SW480 (cell line): ENCODE results near the gene NANOGP8.
"Not testable (repeated sequence)": the region's sequence is repeated elsewhere in the genome, so short reads cannot be mapped to it uniquely, and the experiment has no call there.

Experiments used
- DNase-seq: peaks from one replicate; pipeline ENCODE4 v3.0.0-alpha.2; 2016; ENCODE audit warnings: low spot score

NANOGP8 gene, protein sequence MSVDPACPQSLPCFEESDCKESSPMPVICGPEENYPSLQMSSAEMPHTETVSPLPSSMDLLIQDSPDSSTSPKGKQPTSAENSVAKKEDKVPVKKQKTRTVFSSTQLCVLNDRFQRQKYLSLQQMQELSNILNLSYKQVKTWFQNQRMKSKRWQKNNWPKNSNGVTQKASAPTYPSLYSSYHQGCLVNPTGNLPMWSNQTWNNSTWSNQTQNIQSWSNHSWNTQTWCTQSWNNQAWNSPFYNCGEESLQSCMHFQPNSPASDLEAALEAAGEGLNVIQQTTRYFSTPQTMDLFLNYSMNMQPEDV

DNA sequence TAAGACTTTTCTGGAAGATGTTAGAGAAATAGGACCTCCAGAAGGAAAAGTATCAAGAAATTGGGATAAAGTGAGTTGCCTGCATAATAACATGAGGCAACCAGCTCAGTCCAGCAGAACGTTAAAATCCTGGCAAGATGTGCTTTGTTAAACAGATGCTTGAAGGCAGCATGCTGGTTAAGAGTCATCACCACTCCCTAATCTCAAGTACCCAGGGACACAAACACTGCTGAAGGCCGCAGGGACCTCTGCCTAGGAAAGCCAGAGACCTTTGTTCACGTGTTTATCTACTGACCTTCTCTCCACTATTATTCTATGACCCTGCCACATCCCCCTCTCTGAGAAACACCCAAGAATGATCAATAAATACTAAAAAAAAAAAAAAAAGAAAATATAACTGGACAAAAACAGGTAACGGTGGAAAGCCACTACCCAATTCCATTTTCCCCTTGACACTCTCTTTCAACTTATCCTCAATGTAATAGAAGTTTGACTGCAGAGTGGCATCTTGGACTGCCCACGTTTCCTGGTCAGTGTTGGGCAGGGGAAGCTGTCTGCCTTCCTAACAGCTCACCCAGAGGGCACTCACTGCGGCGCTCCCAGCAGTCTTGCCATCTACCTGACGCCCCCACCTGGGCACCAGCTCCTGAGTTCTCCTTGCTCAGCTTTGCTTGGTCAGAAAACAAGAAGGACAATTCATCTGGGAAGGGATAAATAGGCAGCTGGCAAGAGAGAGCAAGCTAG, at the start of gene NANOGP8:
Gene NANOGP8, minus strand, starts transcription at position 120 of the 744 bp plus-strand sequence. CDS start 185 bp downstream, outside the sequence.
- DNase-seq = not testable (repeated sequence)

DNA sequence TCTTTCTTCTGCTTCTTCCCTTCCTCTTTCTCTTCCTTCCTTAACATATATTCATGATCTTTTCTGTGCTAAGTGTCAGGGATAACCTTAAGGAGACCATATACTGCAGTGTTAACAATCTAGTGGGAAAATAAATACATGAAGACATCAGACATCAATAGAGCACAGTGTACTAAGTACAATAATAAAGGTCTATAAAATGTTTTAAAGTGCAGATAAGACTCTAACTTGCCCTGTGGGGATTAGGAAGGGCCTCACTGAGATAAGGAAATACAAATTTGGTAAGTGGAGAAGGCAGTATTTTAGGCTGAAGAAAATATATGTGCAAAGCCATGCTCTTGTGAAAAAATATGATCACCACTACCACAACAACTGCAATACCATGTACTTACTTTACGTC, 49.2 kb upstream of the NANOGP8 start:
- no peak for DNase-seq

DNA sequence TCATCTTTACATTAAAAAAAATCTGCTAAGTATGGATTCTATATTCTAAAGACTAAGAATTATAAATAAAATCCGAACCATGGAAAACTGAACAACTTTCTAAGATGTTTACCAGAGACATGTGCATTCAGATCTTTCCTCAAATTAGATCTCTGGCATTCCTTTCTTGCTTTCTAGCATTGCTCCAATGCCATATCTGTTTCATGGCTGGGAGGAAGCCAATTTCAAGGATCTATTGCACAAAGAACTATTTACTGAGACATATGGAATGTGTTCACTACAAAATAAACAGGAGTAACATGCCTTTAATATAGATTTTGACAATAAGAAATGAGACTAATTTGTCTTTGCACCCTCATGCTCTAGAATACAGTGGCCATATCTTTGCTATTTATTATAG, 45.1 kb upstream of the NANOGP8 start:
- DNase-seq = no peak

DNA sequence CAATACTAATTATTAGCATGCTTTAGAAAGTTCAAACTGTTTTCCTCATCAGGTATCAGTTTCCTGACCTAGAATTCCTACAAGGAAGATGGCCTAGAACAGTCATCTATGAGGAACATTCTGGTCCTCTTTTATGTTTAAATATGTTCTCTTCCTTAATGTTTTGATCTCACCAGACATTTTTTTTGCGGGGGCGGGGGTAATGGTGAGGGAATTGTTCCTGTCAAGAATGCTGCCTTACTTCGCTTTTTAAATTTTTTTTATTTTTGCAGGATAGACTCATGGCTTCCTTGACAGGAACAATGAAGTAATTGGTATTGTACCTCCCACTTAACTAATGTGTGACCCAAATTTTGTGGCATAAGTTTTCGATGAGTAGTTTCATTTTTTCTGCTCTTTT, 44.3 kb upstream of the NANOGP8 start:
- DNase-seq = no peak

DNA sequence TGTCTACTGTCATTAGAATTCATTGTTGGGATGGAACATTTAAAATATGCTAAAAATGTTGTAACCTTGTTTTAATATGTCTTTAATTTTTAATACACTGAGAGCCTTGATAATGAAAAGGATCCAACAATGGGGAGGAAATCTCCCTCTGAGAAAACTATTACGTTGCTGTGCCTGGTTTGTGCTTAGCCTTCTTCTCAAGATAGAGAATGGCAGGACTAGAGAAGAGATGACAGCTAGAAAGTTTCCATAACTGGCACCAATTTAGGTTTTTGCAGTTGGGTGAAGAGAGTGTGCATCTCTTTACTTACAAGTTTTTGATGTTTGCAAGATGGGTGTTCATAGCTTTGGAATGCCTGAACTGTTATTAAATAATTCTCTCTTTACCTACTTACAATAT, 42.6 kb upstream of the NANOGP8 start:
- DNase-seq = no peak

DNA sequence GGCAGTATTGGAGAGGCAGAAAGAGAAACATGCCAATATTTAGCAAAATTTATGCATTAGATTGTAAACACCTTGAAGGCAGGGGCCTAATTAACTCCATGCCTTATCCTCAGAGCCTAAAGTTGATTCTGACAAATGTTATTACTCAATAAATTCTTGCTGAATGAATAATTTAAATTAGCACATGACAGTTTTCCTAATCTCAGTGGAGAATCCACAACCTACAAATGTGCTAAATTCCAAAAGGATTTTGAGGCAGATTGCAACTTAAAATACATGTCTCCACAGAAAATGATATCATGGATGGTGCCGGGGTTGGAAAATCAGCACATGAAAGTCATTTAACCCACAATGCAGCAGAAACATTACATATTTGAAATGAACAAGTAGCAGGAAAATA, 41.1 kb upstream of the NANOGP8 start:
- DNase-seq = no peak

DNA sequence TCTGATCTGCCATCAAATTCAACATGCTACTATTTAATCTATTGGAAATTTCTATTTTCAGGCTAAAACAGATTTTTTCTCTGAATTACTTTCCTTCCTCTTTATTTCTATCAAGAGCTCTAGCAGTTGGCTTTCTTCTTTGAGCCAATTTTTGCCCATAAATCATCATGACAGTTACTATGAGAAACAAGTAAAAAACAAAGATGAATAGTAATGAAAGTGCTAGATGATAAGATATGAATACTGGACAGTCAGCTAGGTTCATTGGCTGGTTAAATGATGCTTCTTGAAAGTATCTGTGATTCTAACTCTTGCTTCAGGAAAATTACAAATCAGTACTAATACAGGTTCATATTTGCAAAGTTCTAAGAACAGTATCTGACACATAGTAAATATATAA, 38.6 kb upstream of the NANOGP8 start:
- no peak for DNase-seq

DNA sequence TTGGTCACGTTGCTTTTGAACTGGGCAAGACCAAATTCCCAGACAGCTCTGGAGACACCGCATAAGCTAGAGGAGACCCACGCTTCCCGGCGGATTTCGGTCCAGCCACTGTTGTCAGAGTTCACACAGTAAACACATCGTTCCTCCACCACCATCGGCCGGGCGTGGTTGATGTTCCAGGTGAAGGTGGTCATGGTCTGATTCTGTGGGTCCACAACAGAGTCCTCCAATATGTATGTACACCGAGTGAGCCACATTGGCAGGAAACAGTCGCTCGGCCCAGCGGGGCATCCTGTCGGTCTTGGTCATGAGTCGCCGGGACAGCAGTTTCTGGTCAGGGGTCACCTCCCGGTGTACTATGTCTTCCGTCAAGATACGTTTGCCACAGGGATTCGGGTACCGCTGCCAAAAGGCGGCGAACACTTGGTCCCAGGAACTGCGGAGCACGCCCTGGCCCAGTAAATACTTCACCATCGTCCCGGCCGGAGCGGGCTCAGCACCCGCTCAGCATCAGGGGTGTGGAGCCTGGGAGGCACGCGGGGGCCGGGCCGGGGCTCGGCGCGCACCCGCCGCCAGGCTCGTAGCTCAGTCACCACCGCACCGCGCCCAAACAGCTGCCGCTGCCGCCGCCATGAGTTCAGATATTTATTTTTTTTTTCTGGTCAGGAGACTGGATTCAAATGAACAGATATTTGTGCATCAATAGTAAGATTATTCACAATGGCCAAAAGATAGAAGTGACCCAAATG, 36.7 kb upstream of the NANOGP8 start:
- no peak for DNase-seq

DNA sequence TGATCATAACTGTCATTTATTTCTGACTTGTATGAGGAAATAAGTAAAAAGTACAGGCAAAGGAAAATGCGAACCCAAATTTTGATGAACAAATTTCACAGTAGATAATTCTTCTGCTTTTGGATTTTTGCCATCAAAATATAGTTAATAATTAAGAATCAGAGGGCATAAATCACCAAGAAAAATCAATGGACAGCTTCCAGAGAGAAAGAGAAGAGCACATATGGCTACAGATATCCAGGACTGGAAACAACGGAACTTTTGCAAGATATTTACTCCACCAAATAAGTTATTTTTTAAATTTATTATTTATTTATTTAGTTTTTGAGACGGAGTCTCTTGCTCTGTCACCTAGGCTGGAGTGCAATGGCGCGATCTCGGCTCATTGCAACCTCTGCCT, 35.1 kb upstream of the NANOGP8 start:
- DNase-seq = no peak

DNA sequence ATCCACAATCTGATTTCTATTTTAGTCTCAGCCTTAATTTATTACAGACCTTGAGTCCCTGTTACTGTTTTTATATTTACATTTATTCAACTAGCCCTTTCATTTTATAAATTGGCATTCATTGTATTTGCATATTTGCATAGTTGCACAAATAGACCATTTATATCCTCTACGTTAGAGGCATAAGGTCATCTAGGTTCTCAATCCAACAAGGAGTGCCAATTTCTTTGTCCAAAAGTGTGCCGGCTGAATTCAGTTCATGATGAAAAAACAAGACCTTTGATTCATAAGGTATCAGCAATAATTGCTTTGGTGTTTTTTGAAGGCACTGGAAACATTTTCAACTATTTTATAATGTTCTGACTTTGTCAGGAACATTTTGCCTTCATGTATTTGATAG, 33.9 kb upstream of the NANOGP8 start:
- DNase-seq = no peak

DNA sequence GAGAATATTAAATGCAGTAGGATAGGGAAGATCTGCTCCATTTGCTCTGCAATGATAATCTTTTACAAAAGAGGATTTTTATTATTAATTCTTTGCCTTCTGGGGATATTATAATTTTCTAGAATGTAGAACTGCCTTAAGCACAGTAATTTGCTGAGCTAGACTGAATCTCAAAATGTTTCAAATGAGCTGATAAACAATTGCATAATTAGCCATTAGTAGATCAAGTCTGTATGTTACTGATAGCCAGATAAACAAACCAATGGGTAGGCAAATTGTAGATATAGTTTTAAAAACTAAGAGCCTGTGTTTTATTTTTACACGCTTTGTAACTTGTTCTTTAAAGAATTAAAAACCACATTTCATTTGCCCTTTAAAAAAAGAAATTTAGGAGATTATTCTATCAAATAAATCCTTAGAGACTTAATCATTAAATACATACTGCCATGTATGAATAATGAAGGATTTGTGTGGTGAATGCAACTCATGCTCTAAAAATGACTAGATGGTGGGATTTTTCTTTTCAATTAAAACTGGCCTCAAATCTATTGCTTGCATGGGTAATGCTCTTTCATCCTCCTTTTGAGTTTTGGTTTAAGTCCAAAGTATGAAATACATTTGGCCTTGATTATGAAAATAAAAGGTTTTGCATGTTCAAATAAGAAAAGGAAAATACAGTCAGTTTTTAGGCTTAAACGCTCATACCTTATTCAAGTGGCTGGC, 32.6 kb upstream of the NANOGP8 start:
- DNase-seq = no peak

DNA sequence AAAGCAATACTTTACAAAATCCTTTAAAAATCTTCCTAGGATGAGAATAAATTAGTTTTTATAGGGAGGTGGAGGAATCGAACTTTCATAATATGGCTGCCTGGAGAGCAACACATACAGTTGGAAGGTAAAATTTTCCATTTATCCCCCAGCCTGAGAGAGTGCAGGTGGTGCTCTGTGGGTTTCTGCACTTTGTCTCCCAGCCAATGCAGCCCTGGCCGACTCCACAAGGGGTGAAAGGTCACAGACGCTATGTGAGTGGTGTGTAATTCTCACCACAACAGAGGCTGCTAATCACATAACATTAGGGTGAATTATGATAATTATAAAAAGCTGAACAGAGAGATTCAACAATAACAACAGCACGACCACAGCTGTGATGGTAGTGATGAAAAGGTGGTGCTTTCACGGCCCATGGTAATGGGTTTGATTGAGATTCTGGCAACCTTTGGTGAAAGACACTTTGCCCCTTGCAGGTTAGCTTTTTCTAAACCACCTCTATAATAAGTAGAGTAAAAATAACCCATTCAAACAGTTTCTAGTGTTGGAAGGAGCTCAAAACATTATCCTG, 30.1 kb upstream of the NANOGP8 start:
- DNase-seq = peak; percentile 65

DNA sequence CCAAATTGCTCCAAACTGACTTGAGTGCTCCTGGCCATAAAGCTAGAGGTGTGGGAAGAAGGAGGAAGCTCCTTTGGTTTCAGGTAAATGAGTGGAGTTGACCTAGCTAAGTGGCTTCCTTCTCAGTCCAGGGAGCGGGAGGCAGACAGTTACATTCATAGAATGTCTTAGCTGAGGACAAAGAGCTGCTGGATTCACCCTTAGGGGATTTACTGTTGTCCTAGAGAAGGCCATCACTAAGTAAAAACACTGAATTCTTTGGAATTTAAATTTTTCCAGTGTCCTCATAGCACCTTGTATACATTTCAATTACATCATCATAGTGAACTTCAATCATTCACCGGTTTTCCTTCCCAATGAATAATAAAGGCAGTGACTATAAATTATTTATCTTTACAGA, 27.3 kb upstream of the NANOGP8 start:
- no peak for DNase-seq

DNA sequence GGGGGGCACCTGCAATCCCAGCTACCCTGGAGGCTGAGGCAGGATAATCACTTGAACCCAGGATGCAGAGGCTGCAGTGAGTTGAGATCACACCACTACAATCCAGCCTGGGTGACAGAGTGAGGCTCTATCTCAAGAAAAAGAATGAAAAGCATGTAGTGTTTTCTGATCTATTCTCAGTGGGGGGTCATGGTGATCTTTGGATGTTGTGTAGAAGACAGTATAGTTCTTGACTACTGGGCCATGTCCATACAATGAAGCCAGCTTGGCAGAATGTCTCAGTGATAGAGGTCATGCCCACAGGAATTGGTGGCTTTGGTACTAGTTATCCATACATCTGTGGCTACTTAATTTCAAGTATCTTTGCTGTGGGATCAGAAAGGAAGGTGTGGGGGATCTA, 26.8 kb upstream of the NANOGP8 start:
- DNase-seq = no peak

DNA sequence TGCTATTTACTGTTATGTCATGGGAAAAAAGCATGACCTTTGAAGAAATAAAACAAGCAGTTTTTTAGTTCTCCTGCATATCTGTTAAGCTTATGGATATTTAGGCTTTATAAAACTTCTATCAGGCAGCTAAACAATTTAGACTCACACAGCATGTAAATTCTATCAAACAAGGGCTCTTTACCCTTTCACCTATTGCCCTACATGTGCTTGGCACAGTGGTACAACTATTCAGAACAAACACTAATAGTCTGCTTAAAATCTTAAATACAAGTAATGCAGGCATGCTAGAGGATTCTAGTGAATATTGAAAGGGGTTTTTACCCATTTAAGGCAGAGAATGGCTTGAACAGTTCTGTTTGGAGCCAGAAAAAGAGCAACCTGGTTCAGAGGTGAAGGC, 23.4 kb upstream of the NANOGP8 start:
- no peak for DNase-seq

DNA sequence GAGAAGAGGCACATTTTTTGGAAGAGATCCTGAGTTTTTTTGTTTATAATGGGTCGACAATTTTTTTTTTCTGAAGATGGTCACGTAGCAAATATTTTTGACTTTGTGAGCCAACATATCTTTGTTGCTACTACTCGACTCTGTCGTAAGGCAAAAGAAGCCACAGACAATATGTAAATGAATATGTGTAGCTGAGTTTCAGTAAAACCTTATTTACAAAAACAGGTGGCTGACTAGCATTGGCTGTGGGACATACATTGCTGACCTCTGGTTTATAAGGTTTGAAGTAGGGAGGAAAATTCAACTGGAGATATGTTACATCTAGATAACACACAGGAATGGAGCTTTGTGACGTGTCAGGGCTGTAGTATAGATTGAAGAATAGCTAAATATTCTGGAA, 22.5 kb upstream of the NANOGP8 start:
- DNase-seq = no peak

DNA sequence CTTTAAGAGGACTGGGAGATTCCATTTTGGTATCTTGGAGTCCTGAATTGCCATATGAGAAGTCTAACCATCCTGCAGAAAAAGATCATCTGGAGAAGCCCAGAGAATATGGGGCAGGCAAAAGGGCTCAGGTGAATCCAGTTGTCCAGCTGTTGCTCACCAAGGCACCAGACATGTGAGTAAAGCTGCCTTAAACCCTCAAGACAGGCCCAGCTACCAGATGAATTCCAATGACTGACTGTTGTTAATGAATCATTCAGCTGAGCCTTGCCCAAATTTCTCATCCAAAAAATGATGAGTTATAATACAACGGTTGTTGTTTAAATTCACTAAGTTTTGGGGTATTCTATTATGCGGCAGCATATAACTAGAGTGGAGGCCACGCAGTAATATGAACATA, 22.0 kb upstream of the NANOGP8 start:
- no peak for DNase-seq

DNA sequence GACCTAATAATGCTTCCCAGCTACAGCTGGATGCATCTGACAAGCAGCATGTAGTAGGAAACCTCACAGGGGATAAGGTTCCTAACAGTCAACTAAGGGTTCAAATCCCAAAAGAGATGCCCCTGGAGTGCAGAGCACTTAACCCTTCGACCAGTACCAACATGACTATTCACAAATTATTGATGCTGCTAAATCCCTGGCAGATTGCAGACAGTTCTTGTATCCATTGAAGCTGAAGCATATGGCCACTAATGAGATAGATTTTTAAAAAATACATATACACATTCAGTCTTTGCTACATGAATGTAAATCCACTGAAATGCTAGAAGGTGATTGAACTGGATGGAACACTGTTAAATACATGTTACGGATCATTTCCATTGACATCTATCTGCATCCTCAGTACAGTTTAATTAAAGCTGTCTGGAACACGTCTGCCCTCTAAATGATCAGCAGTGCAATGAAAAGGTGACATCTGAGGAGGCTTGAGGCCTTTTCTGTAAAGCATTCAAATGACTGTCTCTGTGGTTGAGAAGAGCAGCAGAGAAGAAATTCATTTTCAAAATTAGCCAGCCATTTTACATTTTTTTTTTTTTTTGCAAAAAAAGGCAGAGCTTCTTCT, 19.5 kb upstream of the NANOGP8 start:
- no peak for DNase-seq

DNA sequence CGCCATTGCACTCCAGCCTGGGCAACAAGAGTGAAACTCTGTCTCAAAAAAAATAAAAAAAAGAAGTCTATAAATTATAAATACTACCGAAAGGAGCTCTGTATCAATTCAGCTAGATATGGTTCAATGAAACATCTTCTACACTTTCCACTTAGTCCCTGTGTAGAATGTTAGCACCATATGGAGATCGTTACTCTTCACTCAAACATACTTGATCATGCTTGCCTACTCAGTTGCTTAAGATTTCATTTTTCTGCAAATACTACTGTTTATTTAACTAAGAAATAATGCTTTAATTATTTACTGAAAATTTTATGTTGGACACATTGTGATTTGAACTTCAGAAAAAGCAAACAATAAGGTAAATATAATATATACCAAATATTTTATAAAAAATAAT, 17.1 kb upstream of the NANOGP8 start:
- no peak for DNase-seq

DNA sequence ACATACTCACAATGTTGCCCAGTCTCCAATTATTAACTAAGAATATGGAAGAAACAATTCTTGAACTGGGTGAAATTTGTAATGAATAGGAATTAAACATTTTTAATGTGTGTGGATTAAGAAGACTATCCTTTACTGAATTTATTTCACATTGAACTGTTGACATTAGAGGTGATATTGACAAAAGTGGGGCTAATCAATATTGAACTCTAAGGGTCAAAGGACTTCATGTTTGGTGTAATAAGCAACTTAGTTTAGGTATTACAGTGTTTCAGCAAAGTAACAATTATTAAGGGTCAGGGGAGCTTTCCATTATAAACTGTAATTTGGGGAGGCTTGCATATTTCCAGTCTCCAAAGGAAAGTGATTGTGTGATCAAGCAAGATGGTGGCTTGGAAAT, 16.2 kb upstream of the NANOGP8 start:
- DNase-seq = no peak

DNA sequence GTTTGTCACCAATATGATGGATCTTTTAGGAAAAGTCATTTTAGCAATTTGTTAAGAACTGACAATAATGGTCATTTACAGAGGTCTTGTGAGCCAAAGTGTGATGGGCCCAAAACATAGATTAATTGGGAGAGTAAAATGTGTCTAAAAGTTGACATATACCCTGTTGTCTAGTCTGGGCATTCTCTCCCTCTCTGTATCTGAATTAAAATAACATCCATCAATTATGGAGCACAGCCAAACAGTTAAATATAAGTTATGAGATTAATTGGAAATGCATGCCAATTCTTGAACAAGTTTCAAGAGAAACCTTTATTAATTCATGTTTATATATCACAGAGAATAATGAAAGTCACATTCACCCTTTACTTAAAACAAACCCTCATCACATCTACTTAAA, 13.6 kb upstream of the NANOGP8 start:
- no peak for DNase-seq

DNA sequence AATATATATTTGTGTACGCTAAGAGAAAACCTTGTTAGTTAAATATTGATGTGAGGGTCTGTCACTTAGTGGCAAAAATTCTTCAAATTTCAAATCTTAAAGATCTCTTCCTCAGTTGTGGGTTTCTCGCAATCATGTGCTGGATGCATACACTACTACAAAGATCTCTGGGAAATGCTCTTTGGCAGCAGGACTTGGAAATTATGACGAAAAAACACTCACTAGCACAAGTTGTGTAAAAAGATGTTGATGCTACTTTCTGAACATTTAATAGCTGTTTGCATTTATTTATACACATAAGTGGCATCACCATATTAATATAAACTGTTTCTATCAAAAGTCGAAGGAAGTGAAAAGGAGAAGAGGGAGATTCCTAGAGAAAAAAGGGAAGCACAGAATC, 10.8 kb upstream of the NANOGP8 start:
- DNase-seq = no peak
